ENCODE data around the gene KRTAP19-1.

DNA sequence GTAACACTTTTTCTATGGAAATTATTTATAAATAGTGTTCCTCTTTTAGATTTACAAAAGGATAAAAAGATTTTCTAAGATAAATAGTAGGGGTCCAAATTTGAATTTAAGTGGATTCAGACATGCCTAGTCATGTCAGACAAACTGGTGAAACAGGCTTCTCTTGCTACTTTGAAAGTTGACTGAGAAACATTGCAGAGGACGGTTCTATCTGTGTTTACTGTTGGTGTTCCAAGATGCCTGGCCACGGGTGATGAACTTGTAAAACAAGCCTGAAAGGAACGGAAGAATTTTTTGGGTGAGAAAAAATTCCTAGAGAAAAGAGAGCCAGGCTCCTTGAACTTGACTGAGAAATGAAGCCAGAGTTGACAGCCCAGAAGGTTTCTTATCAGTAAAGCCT is 2.2 kb downstream of the KRTAP19-1 start:
- TF ChIP-seq, protein P1, sequence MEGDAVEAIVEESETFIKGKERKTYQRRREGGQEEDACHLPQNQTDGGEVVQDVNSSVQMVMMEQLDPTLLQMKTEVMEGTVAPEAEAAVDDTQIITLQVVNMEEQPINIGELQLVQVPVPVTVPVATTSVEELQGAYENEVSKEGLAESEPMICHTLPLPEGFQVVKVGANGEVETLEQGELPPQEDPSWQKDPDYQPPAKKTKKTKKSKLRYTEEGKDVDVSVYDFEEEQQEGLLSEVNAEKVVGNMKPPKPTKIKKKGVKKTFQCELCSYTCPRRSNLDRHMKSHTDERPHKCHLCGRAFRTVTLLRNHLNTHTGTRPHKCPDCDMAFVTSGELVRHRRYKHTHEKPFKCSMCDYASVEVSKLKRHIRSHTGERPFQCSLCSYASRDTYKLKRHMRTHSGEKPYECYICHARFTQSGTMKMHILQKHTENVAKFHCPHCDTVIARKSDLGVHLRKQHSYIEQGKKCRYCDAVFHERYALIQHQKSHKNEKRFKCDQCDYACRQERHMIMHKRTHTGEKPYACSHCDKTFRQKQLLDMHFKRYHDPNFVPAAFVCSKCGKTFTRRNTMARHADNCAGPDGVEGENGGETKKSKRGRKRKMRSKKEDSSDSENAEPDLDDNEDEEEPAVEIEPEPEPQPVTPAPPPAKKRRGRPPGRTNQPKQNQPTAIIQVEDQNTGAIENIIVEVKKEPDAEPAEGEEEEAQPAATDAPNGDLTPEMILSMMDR (IDR thresholded peaks at IDR 0.05): no peak
- no peak for TF ChIP-seq POLR2A (IDR thresholded peaks at IDR 0.05)
